GM10847 (cell line): ENCODE data around the gene OBSCN.

Source experiments
- POLR2A ChIP-seq: IDR thresholded peaks from 2 replicates; pipeline ENCODE4 v1.6.1; 2011; ENCODE audit not compliant: insufficient read length; ENCODE audit errors: extremely low read depth

The OBSCN gene

GRCh38 chr1:228198977-228199590 is 8.8 kb upstream of the OBSCN start:
- no peak for TF ChIP-seq POLR2A

- no peak for TF ChIP-seq POLR2A
Measured at GRCh38 chr1:228204958-228205357, 2.9 kb upstream of the OBSCN start.

GRCh38 chr1:228205526-228206436 is 2.1 kb upstream of the OBSCN start:
- no peak for TF ChIP-seq POLR2A

GRCh38 chr1:228206582-228207351 is 1.1 kb upstream of the OBSCN start:
- TF ChIP-seq POLR2A: no peak

- TF ChIP-seq POLR2A: no peak
Measured at GRCh38 chr1:228207381-228207810, 448 bp upstream of the OBSCN start.

- TF ChIP-seq POLR2A: no peak
Measured at GRCh38 chr1:228208831-228209551, 1.1 kb downstream of the OBSCN start.

- no peak for TF ChIP-seq POLR2A
Measured at GRCh38 chr1:228209657-228210056, 1.8 kb downstream of the OBSCN start.

GRCh38 chr1:228210076-228210651 is 2.3 kb downstream of the OBSCN start:
- no peak for TF ChIP-seq POLR2A

- TF ChIP-seq POLR2A: no peak
Measured at GRCh38 chr1:228210712-228211530, 3.1 kb downstream of the OBSCN start.

GRCh38 chr1:228211531-228212414 is 3.9 kb downstream of the OBSCN start:
- TF ChIP-seq POLR2A: no peak

GRCh38 chr1:228212415-228212965 is 4.6 kb downstream of the OBSCN start:
- no peak for TF ChIP-seq POLR2A

GRCh38 chr1:228212966-228213844 is 5.4 kb downstream of the OBSCN start:
- TF ChIP-seq POLR2A: no peak
